Activated gamma-delta T cell treated with Interleukin-2 at 50 U/mL for 16 hours (primary cell): Measurements from ENCODE around the gene CHSY1.
"Not testable (repeated sequence)": the region's sequence is repeated elsewhere in the genome, so short reads cannot be mapped to it uniquely, and the experiment has no call there.

Source experiments
- DNase-seq: peaks from one replicate; pipeline ENCODE4 v3.0.0-alpha.2; 2020

CHSY1 gene

DNA sequence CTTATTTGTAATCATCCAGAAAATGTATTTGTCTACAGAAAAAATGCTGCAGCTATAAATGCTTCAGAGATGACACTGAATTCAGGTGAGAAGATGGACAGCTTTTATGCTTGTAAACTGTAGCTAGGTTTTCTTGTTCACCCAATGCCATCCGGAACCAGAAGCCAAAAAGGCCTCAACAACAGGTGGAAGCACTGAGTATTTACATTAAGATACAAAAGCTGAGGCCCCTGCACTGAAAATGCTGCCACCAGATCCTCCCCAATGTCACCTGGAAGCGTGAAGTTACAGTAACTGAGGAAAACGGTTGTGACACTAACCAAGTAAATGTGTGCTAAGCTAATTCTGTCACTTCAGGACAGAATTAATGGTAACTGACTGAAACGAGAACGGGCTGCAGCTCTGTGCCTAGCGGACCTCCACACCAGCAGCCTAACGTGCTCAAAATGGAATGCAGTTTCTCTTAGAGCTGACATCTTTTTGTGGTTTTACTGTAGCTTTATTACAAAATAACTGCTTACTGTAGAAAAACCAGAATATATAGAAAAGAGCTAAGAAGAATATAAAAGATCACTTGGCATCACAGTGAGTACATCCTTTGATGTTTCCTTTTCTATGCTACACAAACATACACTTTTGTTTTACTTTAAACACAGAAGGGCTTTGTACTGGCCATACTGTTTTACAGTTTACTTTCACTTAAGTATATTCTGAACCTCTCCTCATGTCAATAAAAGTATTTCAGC is 7.6 kb downstream of the CHSY1 start:
- DNase-seq = no peak

GRCh38 chr15:101243420-101243819 is 8.4 kb downstream of the CHSY1 start:
- no peak for DNase-seq

- no peak for DNase-seq
These were observed 8.9 kb downstream of the CHSY1 start for GRCh38 chr15:101242999-101243336.

- DNase-seq = peak; percentile 65
These were observed 9.5 kb downstream of the CHSY1 start for GRCh38 chr15:101242160-101242998.

DNA sequence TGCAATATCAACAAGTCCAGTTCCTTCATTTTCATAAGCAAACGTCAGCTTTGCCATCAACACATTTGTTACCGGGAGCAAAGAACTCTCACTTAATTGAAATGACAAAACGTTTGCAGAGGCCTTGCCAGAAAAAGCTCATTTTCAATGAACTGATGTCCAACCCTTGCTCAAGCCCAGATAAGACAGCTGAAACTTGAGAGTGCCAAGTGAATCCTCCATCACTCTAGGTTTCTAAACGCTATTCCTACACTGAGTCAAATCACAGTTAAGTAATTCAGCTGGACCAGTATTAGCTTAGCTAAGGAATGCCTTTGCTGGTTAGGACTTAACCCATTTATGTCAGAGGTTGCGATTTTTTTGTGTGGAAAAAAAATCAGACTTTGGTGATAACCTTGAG is 11.5 kb downstream of the CHSY1 start:
- no peak for DNase-seq

- DNase-seq = no peak
These were observed 12.1 kb downstream of the CHSY1 start for GRCh38 chr15:101239724-101240136.

GRCh38 chr15:101237251-101237650 is 14.6 kb downstream of the CHSY1 start:
- DNase-seq = no peak

- no peak for DNase-seq
These were observed 18.1 kb downstream of the CHSY1 start for GRCh38 chr15:101233651-101234280.

- DNase-seq = no peak
These were observed 19.2 kb downstream of the CHSY1 start for GRCh38 chr15:101232677-101233076.

- no peak for DNase-seq
These were observed 23.5 kb downstream of the CHSY1 start for GRCh38 chr15:101228313-101228712.

- no peak for DNase-seq
These were observed 26.2 kb downstream of the CHSY1 start for GRCh38 chr15:101225658-101226057.

- no peak for DNase-seq
These were observed 29.9 kb downstream of the CHSY1 start for GRCh38 chr15:101221902-101222301.

GRCh38 chr15:101220060-101220459 is 31.8 kb downstream of the CHSY1 start:
- DNase-seq = no peak

- no peak for DNase-seq
These were observed 32.4 kb downstream of the CHSY1 start for GRCh38 chr15:101219441-101219840.

- no peak for DNase-seq
These were observed 34.4 kb downstream of the CHSY1 start for GRCh38 chr15:101217446-101217845.

GRCh38 chr15:101216100-101216499 is 35.7 kb downstream of the CHSY1 start:
- DNase-seq = no peak

- DNase-seq = no peak
These were observed 36.2 kb downstream of the CHSY1 start for GRCh38 chr15:101215681-101216080.

DNA sequence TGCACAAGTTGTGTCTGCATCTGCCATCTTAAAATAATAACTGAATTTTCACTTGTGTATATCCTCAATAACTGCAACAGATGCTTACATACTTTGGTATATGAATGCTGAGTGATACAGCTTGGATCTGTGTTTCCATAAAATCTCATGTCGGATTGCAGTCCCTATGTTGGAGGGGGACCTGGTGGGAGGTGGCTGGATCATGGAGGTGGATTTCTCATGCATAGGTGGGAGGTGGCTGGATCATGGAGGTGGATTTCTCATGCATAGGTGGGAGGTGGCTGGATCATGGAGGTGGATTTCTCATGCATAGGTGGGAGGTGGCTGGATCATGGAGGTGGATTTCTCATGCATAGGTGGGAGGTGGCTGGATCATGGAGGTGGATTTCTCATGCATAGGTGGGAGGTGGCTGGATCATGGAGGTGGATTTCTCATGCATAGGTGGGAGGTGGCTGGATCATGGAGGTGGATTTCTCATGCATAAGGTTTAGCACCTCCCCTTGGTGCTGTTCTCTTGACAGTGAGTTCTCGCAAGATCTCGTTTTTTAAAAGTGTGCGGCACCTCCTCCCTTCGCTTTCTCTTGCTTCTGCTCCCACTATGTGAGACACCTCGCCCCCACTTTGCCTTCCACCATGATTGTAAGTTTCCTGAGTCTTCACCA is 37.3 kb downstream of the CHSY1 start:
- not testable (repeated sequence) for DNase-seq

- DNase-seq = no peak
These were observed 38.3 kb downstream of the CHSY1 start for GRCh38 chr15:101213570-101213969.

DNA sequence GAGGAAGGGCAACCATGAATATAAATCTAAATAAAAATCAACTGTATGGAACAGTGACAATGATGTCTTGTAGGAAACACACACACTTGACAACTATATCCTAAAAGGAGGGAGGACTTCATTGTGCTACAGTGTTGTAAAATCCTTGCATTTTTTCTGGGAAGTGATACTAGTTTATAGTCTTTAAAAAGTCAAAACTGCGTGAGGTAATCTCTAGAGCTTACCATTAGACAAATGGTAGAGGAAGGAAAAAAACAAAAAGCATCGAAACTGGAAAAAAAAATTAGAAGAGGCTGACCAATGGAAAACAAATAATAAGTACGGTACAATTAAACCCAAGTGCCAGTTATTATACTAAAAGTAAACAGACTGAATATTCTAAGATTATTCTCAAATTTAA is 38.7 kb downstream of the CHSY1 start:
- DNase-seq = no peak

- DNase-seq = no peak
These were observed 40.0 kb downstream of the CHSY1 start for GRCh38 chr15:101211897-101212296.

DNA sequence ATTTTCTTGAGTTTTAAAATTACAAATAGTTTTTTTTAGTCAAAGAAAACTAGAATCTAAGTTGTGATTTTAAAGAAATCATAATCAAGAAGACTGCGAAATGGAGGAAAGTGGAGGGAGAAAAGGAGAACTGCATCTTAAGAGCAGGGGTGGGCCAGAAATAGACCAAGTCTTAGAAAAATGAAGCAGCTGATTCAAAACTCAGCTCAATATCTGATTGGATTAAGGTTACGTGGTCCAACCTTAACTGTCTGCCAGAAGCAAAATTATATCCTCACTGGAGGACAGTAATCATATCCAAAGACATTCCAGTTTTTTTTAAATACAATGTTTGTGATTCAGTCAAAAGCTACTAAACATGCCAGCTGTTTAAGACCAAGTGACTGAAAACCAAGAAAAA is 41.4 kb downstream of the CHSY1 start:
- DNase-seq = no peak

DNA sequence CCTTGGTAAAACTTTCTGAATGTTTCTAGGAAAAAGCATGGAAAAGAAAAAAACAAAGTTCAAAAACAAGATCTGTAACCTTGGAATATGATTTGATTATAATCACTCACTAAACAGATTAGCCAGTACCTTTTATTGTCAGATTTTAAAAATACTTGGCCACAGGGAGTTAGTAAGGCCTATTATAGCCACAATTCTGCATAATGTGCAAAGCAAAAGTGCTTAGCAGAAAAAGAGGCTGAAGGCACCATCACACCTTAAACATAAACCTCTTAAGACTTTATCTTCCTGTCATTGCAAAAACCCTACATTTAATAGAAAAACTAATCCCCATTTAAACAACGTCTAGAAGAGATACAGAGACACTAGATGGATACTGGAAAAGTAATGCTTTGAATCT is 41.8 kb downstream of the CHSY1 start:
- no peak for DNase-seq
